Stomach (tissue), 9 donors: Measurements from ENCODE around the gene RASSF5. TPM values are rescaled to one million over a fixed set of nuclear protein-coding genes. Genes with fewer than 3 reads are reported as not detected.

Experiments
- DNase-seq, 2 donors: peaks; one replicate each; pipeline versions ENCODE4 v3.0.0 to v3.0.0-alpha.2; 2013 to 2019
- H3K27ac ChIP-seq, 5 donors: fragments of 200-600 bp in 4 of 5; sonication (generic) in 4 of 5; one replicate each; pipeline ENCODE4 v1.5.1; 2013 to 2019; ENCODE audit warnings: mild to moderate bottlenecking in 1 of 5, moderate library complexity in 1 of 5
- H3K27me3 ChIP-seq, 3 donors: fragments of 200-600 bp; sonication (generic); one replicate each; pipeline ENCODE4 v1.5.1; 2017 to 2019; ENCODE audit warnings: mixed run types in 1 of 3
- H3K36me3 ChIP-seq, 4 donors: fragments of 200-600 bp; sonication (generic); 1 replicate in 3 of 4; 2 replicates in 1 of 4; pipeline ENCODE4 v1.5.1; 2016 to 2019
- H3K4me1 ChIP-seq, 4 donors: fragments of 200-600 bp; sonication (generic); one replicate each; pipeline ENCODE4 v1.5.1; 2016 to 2019
- H3K4me3 ChIP-seq, 4 donors: fragments of 200-600 bp; sonication (generic) in 3 of 4; one replicate each; pipeline ENCODE4 v1.5.1; 2016 to 2019; ENCODE audit warnings: mild to moderate bottlenecking in 1 of 4
- H3K9me3 ChIP-seq, 4 donors: fragments of 200-600 bp; sonication (generic); one replicate each; pipeline ENCODE4 v1.5.1; 2016 to 2019
- CTCF ChIP-seq, 7 experiments: fragments of 450-650 bp in 4 of 7; fragments of 200-600 bp in 3 of 7; sonication (generic) in 3 of 7; IDR thresholded peaks; one replicate each; pipeline ENCODE4 v1.5.1; 2016 to 2019; ENCODE audit warnings: antibody characterized with exemption in 7 of 7, control low read depth in 2 of 7, mild to moderate bottlenecking in 1 of 7
- EP300 ChIP-seq: sonication (generic); formaldehyde crosslinking; IDR thresholded peaks from one replicate; pipeline ENCODE4 v1.6.1; 2017; ENCODE audit warnings: antibody characterized with exemption
- POLR2A ChIP-seq, 4 donors: fragments of 450-650 bp; IDR thresholded peaks; one replicate each; pipeline ENCODE4 v1.6.1; 2016; ENCODE audit warnings: antibody characterized with exemption in 4 of 4, control low read depth in 2 of 4, mild to moderate bottlenecking in 1 of 4, moderate library complexity in 1 of 4
- POLR2AphosphoS5 ChIP-seq, 3 donors: sonication (generic); formaldehyde crosslinking; IDR thresholded peaks; one replicate each; pipeline ENCODE4 v1.6.1; 2016; ENCODE audit warnings: antibody characterized with exemption in 3 of 3
- WGBS, 5 donors: extraction: QIAGEN DNeasy Blood & Tissue Kit in 3 of 5; methylation state at CpG; one replicate each; pipeline versions ENCODE4 v1.1.5 to v1.1.7; 2013 to 2018; 5-methylcytosine and 5-hydroxymethylcytosine counted together
- intact Hi-C: fragments of 100-400 bp; cut with DNase I; formaldehyde crosslinking; loops from one replicate; pipeline ENCODE4 v1.15.1; 2023; ENCODE audit warnings: low total_unique reads
- polyA plus RNA-seq, 3 donors: library from polyadenylated mRNA; stranded (reverse); fragments of 200-250 nt; gene quantifications; one replicate each; pipeline ENCODE4 v1.2.3, GENCODE V29; 2013
- total RNA-seq, 5 donors: library from RNA; depleted of rRNA; stranded (reverse); fragments of >200 nt; gene quantifications; one replicate each; pipeline versions ENCODE4 v1.1.0 to v1.2.3, GENCODE V29; 2014 to 2016
- donor health status: healthy with polysubstance abuse.
- donor health status: Bipolar disorder and iron deficiency.
- donor health status: healthy.

Gene RASSF5
- total and polyA plus RNA-seq, 8 donors, result 2.2 to 44.5 (median 7.5) TPM

GRCh38 chr1:206573319-206573718, 66.0 kb downstream of the RASSF5 start:
- H3K27ac ChIP-seq, result peak overlapping the region in 2 of 5 donors; percentile 38 to 83
- no peaks in the 10 kb centered on the region for H3K9me3 ChIP-seq
- 84 to 94% (median 89%) methylated on average over 4 of the region's 4 CpGs for WGBS, 5 donors
- intact Hi-C loops, result no loop called here
- no peak overlapping the region for H3K4me3 ChIP-seq
- H3K27me3 ChIP-seq, result no peaks in the 10 kb centered on the region
- no peak for TF ChIP-seq CTCF (IDR thresholded peaks at IDR 0.05)
- TF ChIP-seq POLR2A (IDR thresholded peaks at IDR 0.05), result no peak
- no peak for TF ChIP-seq EP300
- DNase-seq, result no peak
- H3K36me3 ChIP-seq, result peaks cover 0 to 19% (median 3%) of the 10 kb centered on the region in 4 donors
- peaks cover 7 to 62% (median 35%) of the 10 kb centered on the region in 4 donors for H3K4me1 ChIP-seq

- Histone ChIP-seq H3K4me1 (peaks cover 7 to 62% (median 33%) of the 10 kb centered on the region in 4 donors), H3K27me3 (no peaks in the 10 kb centered on the region), H3K9me3 (no peaks in the 10 kb centered on the region), H3K36me3 (peaks cover 0 to 14% (median 3%) of the 10 kb centered on the region in 4 donors), H3K27ac (peak overlapping the region in 2 of 5 donors; percentile 38 to 83), H3K4me3 (no peak overlapping the region)
- TF ChIP-seq EP300 (no peak), POLR2A (IDR thresholded peaks at IDR 0.05) (no peak)
- intact Hi-C loops, result no loop called here
- WGBS, 5 donors, result 93 to 95% (median 93%) methylated on average over 4 of the region's 4 CpGs
- DNase-seq, result no peak
Measured at GRCh38 chr1:206573762-206574161, 66.4 kb downstream of the RASSF5 start.

- H3K4me1 ChIP-seq, result peaks cover 7 to 70% (median 34%) of the 10 kb centered on the region in 4 donors
- WGBS, 5 donors, result 38 to 50% (median 46%) methylated on average over 11 of the region's 11 CpGs
- intact Hi-C loops, result no loop called here
- H3K9me3 ChIP-seq, result no peaks in the 10 kb centered on the region
- H3K4me3 ChIP-seq, result no peak overlapping the region
- peak; percentile 43 to 87 for DNase-seq
- H3K27ac ChIP-seq, result peak overlapping the region; percentile 62 to 83 (median 71)
- TF ChIP-seq POLR2AphosphoS5 (IDR thresholded peaks at IDR 0.05), result peak in 1 of 3 donors; percentile 33
- no peak for TF ChIP-seq EP300
- TF ChIP-seq CTCF (IDR thresholded peaks at IDR 0.05), result no peak
- no peaks in the 10 kb centered on the region for H3K27me3 ChIP-seq
- peaks cover 0 to 13% (median 3%) of the 10 kb centered on the region in 4 donors for H3K36me3 ChIP-seq
Measured at GRCh38 chr1:206575165-206575893, 68.0 kb downstream of the RASSF5 start.

GRCh38 chr1:206575894-206576737, 68.8 kb downstream of the RASSF5 start:
- DNase-seq, result no peak
- H3K27me3 ChIP-seq, result no peaks in the 10 kb centered on the region
- intact Hi-C loops, result no loop called here
- TF ChIP-seq POLR2A (IDR thresholded peaks at IDR 0.05) (no peak), CTCF (IDR thresholded peaks at IDR 0.05) (no peak), POLR2AphosphoS5 (IDR thresholded peaks at IDR 0.05) (no peak), EP300 (no peak)
- H3K4me1 ChIP-seq, result peaks cover 7 to 78% (median 34%) of the 10 kb centered on the region in 4 donors
- peaks cover 0 to 15% (median 5%) of the 10 kb centered on the region in 4 donors for H3K36me3 ChIP-seq
- no peaks in the 10 kb centered on the region for H3K9me3 ChIP-seq
- peak overlapping the region; percentile 57 to 83 (median 71) for H3K27ac ChIP-seq
- H3K4me3 ChIP-seq, result no peak overlapping the region
- 83 to 96% (median 91%) methylated on average over 3 of the region's 3 CpGs for WGBS, 5 donors
